ENCODE data around the gene C4BPA. TPM values are rescaled to one million over a fixed set of nuclear protein-coding genes. Genes with fewer than 3 reads are reported as not detected.

Gene C4BPA
- total and polyA plus RNA-seq, 2 of the 8 experiments (the other 6 are each of a cell fraction or from before 2014, with no cell fraction given) = not detected

GRCh38 chr1:207103892-207104373 is at the start of gene C4BPA (continued):
- TF ChIP-seq, protein P1, sequence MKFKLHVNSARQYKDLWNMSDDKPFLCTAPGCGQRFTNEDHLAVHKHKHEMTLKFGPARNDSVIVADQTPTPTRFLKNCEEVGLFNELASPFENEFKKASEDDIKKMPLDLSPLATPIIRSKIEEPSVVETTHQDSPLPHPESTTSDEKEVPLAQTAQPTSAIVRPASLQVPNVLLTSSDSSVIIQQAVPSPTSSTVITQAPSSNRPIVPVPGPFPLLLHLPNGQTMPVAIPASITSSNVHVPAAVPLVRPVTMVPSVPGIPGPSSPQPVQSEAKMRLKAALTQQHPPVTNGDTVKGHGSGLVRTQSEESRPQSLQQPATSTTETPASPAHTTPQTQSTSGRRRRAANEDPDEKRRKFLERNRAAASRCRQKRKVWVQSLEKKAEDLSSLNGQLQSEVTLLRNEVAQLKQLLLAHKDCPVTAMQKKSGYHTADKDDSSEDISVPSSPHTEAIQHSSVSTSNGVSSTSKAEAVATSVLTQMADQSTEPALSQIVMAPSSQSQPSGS (IDR thresholded peaks at IDR 0.05; ENCODE audit: low read length) = no peak
- no peak for TF ChIP-seq SP4 (IDR thresholded peaks at IDR 0.05; ENCODE audit: low read length)
- no peak for TF ChIP-seq ZNF274 (IDR thresholded peaks at IDR 0.05; ENCODE audit: borderline replicate concordance, extremely low read depth, low read length)
- no peak for TF ChIP-seq BCL11A (IDR thresholded peaks at IDR 0.05; ENCODE audit: low read depth in 2 of 2, low read length in 2 of 2)
- no peak for TF ChIP-seq EZH2 (IDR thresholded peaks at IDR 0.05; ENCODE audit: low read depth, low read length, severe bottlenecking)
